Keratinocyte (primary cell): ENCODE data around the gene STRN4. TPM values are rescaled to one million over a fixed set of nuclear protein-coding genes. Genes with fewer than 3 reads are reported as not detected.

ENCODE experiments used
- DNase-seq: peaks from one replicate; pipeline ENCODE4 v3.0.0-alpha.2; 2011; ENCODE audit warnings: low read depth, missing footprints, low spot score
- FAIRE-seq: peaks from 2 replicates; lab custom pipeline; 2011; peaks lifted over from hg19 to GRCh38; lab: Jason Lieb, UNC
- H2AFZ ChIP-seq: 2 replicates; pipeline ENCODE4 v1.6.0; 2012; ENCODE audit warnings: low read length, control low read depth, inconsistent platforms; ENCODE audit not compliant: control insufficient read depth
- H3K27ac ChIP-seq: 2 replicates; pipeline ENCODE4 v1.5.1; 2011; ENCODE audit warnings: low read length; ENCODE audit not compliant: control insufficient read depth, insufficient read depth
- H3K27me3 ChIP-seq: 3 replicates; pipeline ENCODE4 v1.6.0; 2011; ENCODE audit warnings: low read length; ENCODE audit not compliant: control insufficient read depth, insufficient read depth; ENCODE audit errors: extremely low read depth
- H3K36me3 ChIP-seq, 2 experiments: 2 replicates in 1 of 2; 3 replicates in 1 of 2; pipeline ENCODE4 v1.5.1; 2011; ENCODE audit warnings: low read length in 2 of 2, mild to moderate bottlenecking in 1 of 2; ENCODE audit not compliant: control insufficient read depth in 2 of 2, insufficient read depth in 2 of 2; ENCODE audit errors: extremely low read depth in 1 of 2
- H3K4me1 ChIP-seq: 3 replicates; pipeline ENCODE4 v1.5.1; 2011; ENCODE audit warnings: low read length; ENCODE audit not compliant: control insufficient read depth, insufficient read depth; ENCODE audit errors: extremely low read depth
- H3K4me2 ChIP-seq: 3 replicates; pipeline ENCODE4 v1.6.0; 2011; ENCODE audit warnings: low read depth, low read length; ENCODE audit not compliant: control insufficient read depth, insufficient read depth; ENCODE audit errors: extremely low read depth
- H3K4me3 ChIP-seq, 3 experiments: fragments of 200-600 bp in 1 of 3; sonication (generic) in 1 of 3; 2 replicates in 2 of 3; 3 replicates in 1 of 3; pipeline ENCODE4 v1.5.1; 2011 to 2016; ENCODE audit warnings: low read length in 3 of 3, mild to moderate bottlenecking in 3 of 3, control low read depth in 2 of 3, inconsistent platforms in 1 of 3, low read depth in 1 of 3, mixed read lengths in 1 of 3, mixed run types in 1 of 3, moderate library complexity in 1 of 3; ENCODE audit not compliant: control insufficient read depth in 2 of 3, insufficient read depth in 2 of 3; ENCODE audit errors: extremely low read depth in 1 of 3
- H3K79me2 ChIP-seq: 2 replicates; pipeline ENCODE4 v1.6.0; 2012; ENCODE audit warnings: low read length; ENCODE audit not compliant: control insufficient read depth, insufficient read depth
- H3K9ac ChIP-seq: 3 replicates; pipeline ENCODE4 v1.6.0; 2011; ENCODE audit warnings: low read length; ENCODE audit not compliant: control insufficient read depth, insufficient read depth; ENCODE audit errors: extremely low read depth
- H3K9me1 ChIP-seq: 3 replicates; pipeline ENCODE4 v1.6.0; 2011; ENCODE audit warnings: low read length; ENCODE audit not compliant: control insufficient read depth, insufficient read depth; ENCODE audit errors: extremely low read depth
- H3K9me3 ChIP-seq: 2 replicates; pipeline ENCODE4 v1.5.1; 2012; ENCODE audit warnings: low read depth, low read length; ENCODE audit not compliant: control insufficient read depth
- H4K20me1 ChIP-seq: 3 replicates; pipeline ENCODE4 v1.6.0; 2011; ENCODE audit warnings: low read length; ENCODE audit not compliant: control insufficient read depth, insufficient read depth; ENCODE audit errors: extremely low read depth
- CTCF ChIP-seq, 3 experiments: IDR thresholded peaks in 1 of 3; conservative IDR thresholded peaks in 1 of 3; optimal IDR thresholded peaks in 1 of 3; 2 replicates in 2 of 3; 3 replicates in 1 of 3; pipeline versions ENCODE3 to v1.5.1; 2011; ENCODE audit warnings: low read length in 3 of 3, mild to moderate bottlenecking in 3 of 3, moderate library complexity in 2 of 3, control low read depth in 1 of 3, inconsistent platforms in 1 of 3; ENCODE audit not compliant: insufficient read depth in 2 of 3; ENCODE audit errors: extremely low read depth in 1 of 3
- EZH2 ChIP-seq: IDR thresholded peaks from one replicate; pipeline ENCODE4 v1.6.1; 2012; ENCODE audit warnings: inconsistent platforms, mild to moderate bottlenecking, low read length, moderate library complexity
- dilution Hi-C: fragments of 300-500 bp; cut with MboI; formaldehyde crosslinking; loops from one replicate; pipeline ENCODE4 v1.7.0; 2020; ENCODE audit warnings: low sequenced_read_pairs; ENCODE audit not compliant: extremely low pct_ligation_motif_present
- polyA plus RNA-seq, 5 experiments: library from polyadenylated mRNA; depleted of rRNA in 3 of 5; stranded (reverse) in 3 of 5; stranded (forward) in 1 of 5; unstranded in 1 of 5; fragments of >200 nt; gene quantifications; 1 replicate in 1 of 5; 2 replicates in 3 of 5; 3 replicates in 1 of 5; pipeline versions ENCODE4 v1.2.1 to v1.2.3, GENCODE V29; 2011 to 2012; ENCODE audit warnings: missing spikeins in 2 of 5, low read depth in 1 of 5, low replicate concordance in 1 of 5

Gene STRN4
- polyA plus RNA-seq, 1 donor (not counting 4 experiments of a cell fraction or from before 2014, with no cell fraction given), result 37.3 TPM

GRCh38 chr19:46731584-46731983 lies 14.7 kb downstream of the STRN4 start:
- Histone ChIP-seq H3K9me3 (no peaks in the 10 kb centered on the region), H4K20me1 (peaks cover 39% of the 10 kb centered on the region), H3K4me3 (no peak overlapping the region), H3K4me1 (peaks cover 5% of the 10 kb centered on the region), H3K27me3 (no peaks in the 10 kb centered on the region), H3K27ac (no peak overlapping the region), H3K4me2 (no peak overlapping the region), H3K36me3 (peaks cover 52 to 54% of the 10 kb centered on the region in 2 experiments), H2AFZ (no peak overlapping the region), H3K9ac (no peak overlapping the region), H3K79me2 (peaks cover 50% of the 10 kb centered on the region), H3K9me1 (no peaks in the 10 kb centered on the region)
- dilution Hi-C loops, result no loop called here
- FAIRE-seq, result no peak
- TF ChIP-seq EZH2 (no peak), CTCF (optimal IDR thresholded peaks at IDR 0.05 in 1 of 3, IDR thresholded peaks at IDR 0.05 in 1 of 3, conservative IDR thresholded peaks at IDR 0.05 in 1 of 3; ENCODE audit: extremely low read depth in 1 of 3, insufficient read depth in 2 of 3, low read length in 3 of 3) (no peak)
- no peak for DNase-seq

- Histone ChIP-seq H3K4me2 (no peak overlapping the region), H3K4me1 (peaks cover 5% of the 10 kb centered on the region), H3K27ac (no peak overlapping the region), H3K4me3 (no peak overlapping the region), H4K20me1 (peaks cover 39% of the 10 kb centered on the region), H3K27me3 (no peaks in the 10 kb centered on the region), H3K9me1 (no peaks in the 10 kb centered on the region), H3K36me3 (peaks cover 53 to 56% of the 10 kb centered on the region in 2 experiments), H2AFZ (no peak overlapping the region), H3K79me2 (peaks cover 50% of the 10 kb centered on the region), H3K9ac (no peak overlapping the region), H3K9me3 (no peaks in the 10 kb centered on the region)
- FAIRE-seq, result no peak
- TF ChIP-seq CTCF (optimal IDR thresholded peaks at IDR 0.05 in 1 of 3, IDR thresholded peaks at IDR 0.05 in 1 of 3, conservative IDR thresholded peaks at IDR 0.05 in 1 of 3; ENCODE audit: extremely low read depth in 1 of 3, insufficient read depth in 2 of 3, low read length in 3 of 3) (no peak), EZH2 (no peak)
- no peak for DNase-seq
- dilution Hi-C loops, result no loop called here
Observed at GRCh38 chr19:46731007-46731501, 15.2 kb downstream of the STRN4 start.
